Measurements from ENCODE around the gene LENG8. TPM values are rescaled to one million over a fixed set of nuclear protein-coding genes. Genes with fewer than 3 reads are reported as not detected.

LENG8 gene
- total RNA-seq, 1 donor from 2014 or later, result 193 TPM

DNA sequence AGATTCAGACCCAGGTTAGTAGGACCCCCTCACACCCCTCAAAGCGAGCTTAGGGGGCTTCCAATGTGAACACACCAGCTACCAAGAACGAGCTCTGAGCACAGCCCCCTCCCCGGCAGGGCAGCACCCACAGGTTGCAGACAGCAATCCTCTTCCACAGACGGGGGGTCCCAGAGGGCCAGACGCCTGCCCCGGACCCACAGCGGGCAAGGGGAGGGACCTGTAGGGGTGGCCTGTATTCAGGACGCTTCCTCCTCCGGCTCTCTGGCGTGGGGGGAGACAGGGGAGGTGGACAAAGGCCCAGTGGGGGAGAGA is 29.0 kb upstream of the LENG8 start:
- no peak overlapping the region for H2AFZ ChIP-seq (ENCODE audit: low read depth, low read length)
- Mint-ChIP-seq H3K4me1 (ENCODE audit: low read depth, unreplicated experiment) (peaks cover 12% of the 10 kb centered on the region), H3K9me3 (ENCODE audit: unreplicated experiment) (no peaks in the 10 kb centered on the region), H3K4me3 (ENCODE audit: unreplicated experiment) (peak overlapping the region; percentile 56), H3K27ac (ENCODE audit: unreplicated experiment) (peak overlapping the region; percentile 83), H3K27me3 (ENCODE audit: low read depth, unreplicated experiment) (peaks cover 8% of the 10 kb centered on the region), H3K36me3 (ENCODE audit: low read depth, unreplicated experiment) (no peaks in the 10 kb centered on the region)
- no peak overlapping the region for H3K4me3 ChIP-seq (ENCODE audit: insufficient read depth, low read depth, low read length)
- peaks cover 35% of the 10 kb centered on the region for H3K27me3 ChIP-seq (ENCODE audit: insufficient read depth, low read length)
- no peak for DNase-seq (ENCODE audit: low read depth)
- no peaks in the 10 kb centered on the region for H3K79me2 ChIP-seq (ENCODE audit: insufficient read depth, low read length)
- peak overlapping the region; percentile 5 for H3K4me2 ChIP-seq (ENCODE audit: low read length)
- TF ChIP-seq, protein P1, sequence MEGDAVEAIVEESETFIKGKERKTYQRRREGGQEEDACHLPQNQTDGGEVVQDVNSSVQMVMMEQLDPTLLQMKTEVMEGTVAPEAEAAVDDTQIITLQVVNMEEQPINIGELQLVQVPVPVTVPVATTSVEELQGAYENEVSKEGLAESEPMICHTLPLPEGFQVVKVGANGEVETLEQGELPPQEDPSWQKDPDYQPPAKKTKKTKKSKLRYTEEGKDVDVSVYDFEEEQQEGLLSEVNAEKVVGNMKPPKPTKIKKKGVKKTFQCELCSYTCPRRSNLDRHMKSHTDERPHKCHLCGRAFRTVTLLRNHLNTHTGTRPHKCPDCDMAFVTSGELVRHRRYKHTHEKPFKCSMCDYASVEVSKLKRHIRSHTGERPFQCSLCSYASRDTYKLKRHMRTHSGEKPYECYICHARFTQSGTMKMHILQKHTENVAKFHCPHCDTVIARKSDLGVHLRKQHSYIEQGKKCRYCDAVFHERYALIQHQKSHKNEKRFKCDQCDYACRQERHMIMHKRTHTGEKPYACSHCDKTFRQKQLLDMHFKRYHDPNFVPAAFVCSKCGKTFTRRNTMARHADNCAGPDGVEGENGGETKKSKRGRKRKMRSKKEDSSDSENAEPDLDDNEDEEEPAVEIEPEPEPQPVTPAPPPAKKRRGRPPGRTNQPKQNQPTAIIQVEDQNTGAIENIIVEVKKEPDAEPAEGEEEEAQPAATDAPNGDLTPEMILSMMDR (IDR thresholded peaks at IDR 0.05; ENCODE audit: insufficient read depth, low read depth, low read length), result no peak
- no peak for TF ChIP-seq EZH2 (IDR thresholded peaks at IDR 0.05; ENCODE audit: insufficient read depth, low read length)
- no peaks in the 10 kb centered on the region for H3K4me1 ChIP-seq (ENCODE audit: insufficient read depth, low read length)
- no peak overlapping the region for H3K27ac ChIP-seq (ENCODE audit: low read depth, low read length)
- H3K36me3 ChIP-seq (ENCODE audit: insufficient read depth, low read length), result no peaks in the 10 kb centered on the region
- no peak overlapping the region for H3K9ac ChIP-seq (ENCODE audit: low read length)
- H3K9me3 ChIP-seq (ENCODE audit: insufficient read depth, low read depth, low read length), result no peaks in the 10 kb centered on the region
- no peaks in the 10 kb centered on the region for H4K20me1 ChIP-seq (ENCODE audit: insufficient read depth, low read length)
- no peak for FAIRE-seq

DNA sequence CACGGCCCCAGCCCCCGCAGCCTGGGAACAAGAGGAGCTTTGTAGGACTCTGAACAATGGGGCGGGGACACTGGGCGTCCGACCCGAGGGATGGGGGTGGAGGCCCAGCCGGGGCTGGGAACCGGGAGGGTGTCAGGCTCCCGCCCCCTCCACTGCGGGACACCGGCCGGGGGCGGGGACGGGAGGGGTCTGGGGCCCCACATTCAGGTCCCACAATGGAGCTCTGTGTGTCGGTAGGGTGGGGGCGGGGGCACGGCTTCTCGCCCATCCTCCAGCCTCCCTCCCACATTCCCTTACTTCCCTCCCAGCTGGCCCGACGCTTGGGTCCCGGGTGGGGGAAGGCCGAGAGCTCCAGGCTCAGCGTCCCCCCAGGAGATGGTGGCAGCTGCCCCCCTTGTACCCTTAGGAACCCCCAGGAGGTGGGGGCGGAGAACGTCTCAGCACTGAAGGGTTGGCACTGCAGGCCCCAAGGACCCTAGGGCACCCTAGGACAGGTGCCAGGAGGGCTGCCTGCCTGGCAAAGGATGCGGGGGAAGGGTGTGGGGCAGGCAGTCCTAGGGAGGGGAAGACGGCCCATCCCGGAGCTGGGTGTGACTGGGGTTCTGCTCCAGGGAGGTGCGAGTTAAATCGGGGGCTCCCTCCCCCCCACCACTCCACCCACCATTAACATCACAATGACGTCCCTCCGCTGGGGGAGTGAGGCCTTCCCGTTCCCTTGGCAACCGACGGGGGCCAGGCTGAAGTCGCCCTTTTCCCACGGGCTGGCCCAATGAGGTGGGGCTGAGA is 28.4 kb upstream of the LENG8 start:
- peak; percentile 58 for TF ChIP-seq EZH2 (IDR thresholded peaks at IDR 0.05; ENCODE audit: insufficient read depth, low read length)
- TF ChIP-seq, protein P1 (IDR thresholded peaks at IDR 0.05; ENCODE audit: insufficient read depth, low read depth, low read length), result no peak
- no peaks in the 10 kb centered on the region for H3K36me3 ChIP-seq (ENCODE audit: insufficient read depth, low read length)
- no peak overlapping the region for H3K27ac ChIP-seq (ENCODE audit: low read depth, low read length)
- peaks cover 12% of the 10 kb centered on the region for H3K4me1 Mint-ChIP-seq (ENCODE audit: low read depth, unreplicated experiment)
- H3K9me3 ChIP-seq (ENCODE audit: insufficient read depth, low read depth, low read length), result no peaks in the 10 kb centered on the region
- peak overlapping the region; percentile 83 for H3K27ac Mint-ChIP-seq (ENCODE audit: unreplicated experiment)
- H3K4me2 ChIP-seq (ENCODE audit: low read length), result peak overlapping the region; percentile 11
- peaks cover 34% of the 10 kb centered on the region for H3K27me3 ChIP-seq (ENCODE audit: insufficient read depth, low read length)
- no peaks in the 10 kb centered on the region for H3K79me2 ChIP-seq (ENCODE audit: insufficient read depth, low read length)
- no peaks in the 10 kb centered on the region for H3K36me3 Mint-ChIP-seq (ENCODE audit: low read depth, unreplicated experiment)
- no peaks in the 10 kb centered on the region for H4K20me1 ChIP-seq (ENCODE audit: insufficient read depth, low read length)
- H3K4me3 ChIP-seq (ENCODE audit: insufficient read depth, low read depth, low read length), result no peak overlapping the region
- no peak overlapping the region for H3K4me3 Mint-ChIP-seq (ENCODE audit: unreplicated experiment)
- no peaks in the 10 kb centered on the region for H3K4me1 ChIP-seq (ENCODE audit: insufficient read depth, low read length)
- no peak overlapping the region for H3K9ac ChIP-seq (ENCODE audit: low read length)
- H3K9me3 Mint-ChIP-seq (ENCODE audit: unreplicated experiment), result no peaks in the 10 kb centered on the region
- DNase-seq (ENCODE audit: low read depth), result no peak
- peaks cover 8% of the 10 kb centered on the region for H3K27me3 Mint-ChIP-seq (ENCODE audit: low read depth, unreplicated experiment)
- FAIRE-seq, result no peak
- peak overlapping the region; percentile 10 for H2AFZ ChIP-seq (ENCODE audit: low read depth, low read length)

DNA sequence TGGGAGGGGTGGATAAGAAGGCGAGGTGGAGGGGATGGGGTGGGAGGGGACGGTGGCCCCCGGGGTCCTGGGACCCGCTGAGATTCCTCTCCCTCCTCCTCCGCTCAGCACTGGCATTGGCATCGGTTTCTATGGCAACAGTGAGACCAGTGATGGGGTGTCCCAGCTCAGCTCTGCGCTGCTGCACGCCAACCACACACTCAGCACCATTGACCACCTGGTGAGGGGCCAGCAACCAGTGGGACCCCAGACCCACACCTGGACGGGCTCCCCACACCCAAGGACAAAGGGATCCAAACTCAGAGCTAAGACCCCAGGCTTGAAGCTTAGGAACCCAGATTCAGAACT is 27.9 kb upstream of the LENG8 start:
- Histone ChIP-seq H3K4me2 (ENCODE audit: low read length) (no peak overlapping the region), H3K27ac (ENCODE audit: low read depth, low read length) (no peak overlapping the region)
- no peaks in the 10 kb centered on the region for H3K36me3 Mint-ChIP-seq (ENCODE audit: low read depth, unreplicated experiment)

More for the DNA sequence above, 27.9 kb upstream of the LENG8 start:
- Histone ChIP-seq H4K20me1 (ENCODE audit: insufficient read depth, low read length) (no peaks in the 10 kb centered on the region), H3K4me1 (ENCODE audit: insufficient read depth, low read length) (no peaks in the 10 kb centered on the region), H3K9me3 (ENCODE audit: insufficient read depth, low read depth, low read length) (no peaks in the 10 kb centered on the region), H3K4me3 (ENCODE audit: insufficient read depth, low read depth, low read length) (no peak overlapping the region), H3K27me3 (ENCODE audit: insufficient read depth, low read length) (peaks cover 34% of the 10 kb centered on the region), H3K9ac (ENCODE audit: low read length) (no peak overlapping the region), H3K79me2 (ENCODE audit: insufficient read depth, low read length) (no peaks in the 10 kb centered on the region), H2AFZ (ENCODE audit: low read depth, low read length) (no peak overlapping the region), H3K36me3 (ENCODE audit: insufficient read depth, low read length) (no peaks in the 10 kb centered on the region)
- H3K9me3 Mint-ChIP-seq (ENCODE audit: unreplicated experiment), result no peaks in the 10 kb centered on the region
- no peak for DNase-seq (ENCODE audit: low read depth)
- peak overlapping the region; percentile 62 for H3K27ac Mint-ChIP-seq (ENCODE audit: unreplicated experiment)
- no peak overlapping the region for H3K4me3 Mint-ChIP-seq (ENCODE audit: unreplicated experiment)
- FAIRE-seq, result no peak
- no peak for TF ChIP-seq EZH2 (IDR thresholded peaks at IDR 0.05; ENCODE audit: insufficient read depth, low read length)
- TF ChIP-seq, protein P1 (IDR thresholded peaks at IDR 0.05; ENCODE audit: insufficient read depth, low read depth, low read length), result no peak
- H3K4me1 Mint-ChIP-seq (ENCODE audit: low read depth, unreplicated experiment), result peaks cover 13% of the 10 kb centered on the region
- H3K27me3 Mint-ChIP-seq (ENCODE audit: low read depth, unreplicated experiment), result peaks cover 5% of the 10 kb centered on the region

Data from astrocyte (in vitro differentiated cells and primary cell).